PFSK-1 (cell line): Measurements from ENCODE around the gene RBM20.

ENCODE experiments used
- POLR2AphosphoS5 ChIP-seq: IDR thresholded peaks from 2 replicates; pipeline ENCODE4 v1.6.1; 2012; ENCODE audit warnings: low read depth, mild to moderate bottlenecking, control low read depth, low read length, moderate library complexity
- REST ChIP-seq, 2 experiments: IDR thresholded peaks; 2 replicates each; pipeline versions ENCODE4 v1.6.1 to v1.8.0; 2011 to 2012; ENCODE audit warnings: low read depth in 2 of 2, low read length in 2 of 2, control low read depth in 1 of 2, inconsistent platforms in 1 of 2, mild to moderate bottlenecking in 1 of 2, moderate library complexity in 1 of 2; ENCODE audit not compliant: insufficient read depth in 1 of 2
- TAF1 ChIP-seq: IDR thresholded peaks from 2 replicates; pipeline ENCODE4 v1.6.1; 2012; ENCODE audit warnings: low read length, control low read depth, borderline replicate concordance; ENCODE audit not compliant: insufficient read depth

GRCh38 chr10:110698782-110699201 is 54.7 kb downstream of the RBM20 start:
- no peak for TF ChIP-seq REST (IDR thresholded peaks at IDR 0.05; ENCODE audit: insufficient read depth in 1 of 2, low read depth in 2 of 2, low read length in 2 of 2)
- TF ChIP-seq POLR2AphosphoS5, result no peak
- no peak for TF ChIP-seq TAF1
